ENCODE results near the gene NME4. TPM values are rescaled to one million over a fixed set of nuclear protein-coding genes. Genes with fewer than 3 reads are reported as not detected.

NME4 gene
- polyA plus RNA-seq, 3 donors: 26.7 to 31.4 (median 26.9) TPM

DNA sequence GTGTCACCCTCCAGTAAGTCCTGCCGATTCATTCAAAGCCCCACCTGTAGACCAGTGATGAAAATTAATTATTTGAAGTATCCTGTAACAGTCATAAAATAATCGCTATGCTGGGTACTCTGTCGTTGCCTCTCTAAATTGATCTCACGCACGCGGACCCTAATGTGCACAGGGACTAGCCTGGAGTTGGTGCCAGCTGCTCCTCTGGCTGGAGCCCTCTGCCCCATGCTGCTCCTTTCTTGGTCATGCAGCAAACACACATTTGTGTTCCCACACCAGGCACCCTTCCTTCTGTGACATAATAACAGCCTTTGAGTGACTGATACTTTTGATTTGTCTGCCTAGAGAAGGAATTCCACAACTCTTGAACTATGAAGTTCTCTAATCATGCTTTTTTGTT, 44.4 kb downstream of the NME4 start:
- no peaks in the 10 kb centered on the region for H3K36me3 ChIP-seq (replicated peaks in 1 of 2; ENCODE audit: control insufficient read depth in 1 of 2, insufficient read depth in 2 of 2, low read length in 2 of 2)
- H3K4me1 ChIP-seq (ENCODE audit: control insufficient read depth in 1 of 2, insufficient read depth in 2 of 2, low read length in 2 of 2): no peaks in the 10 kb centered on the region
- no peak overlapping the region for H3K4me3 Mint-ChIP-seq
- H4K20me1 ChIP-seq (ENCODE audit: insufficient read depth, low read length): no peaks in the 10 kb centered on the region
- TF ChIP-seq, protein P1, sequence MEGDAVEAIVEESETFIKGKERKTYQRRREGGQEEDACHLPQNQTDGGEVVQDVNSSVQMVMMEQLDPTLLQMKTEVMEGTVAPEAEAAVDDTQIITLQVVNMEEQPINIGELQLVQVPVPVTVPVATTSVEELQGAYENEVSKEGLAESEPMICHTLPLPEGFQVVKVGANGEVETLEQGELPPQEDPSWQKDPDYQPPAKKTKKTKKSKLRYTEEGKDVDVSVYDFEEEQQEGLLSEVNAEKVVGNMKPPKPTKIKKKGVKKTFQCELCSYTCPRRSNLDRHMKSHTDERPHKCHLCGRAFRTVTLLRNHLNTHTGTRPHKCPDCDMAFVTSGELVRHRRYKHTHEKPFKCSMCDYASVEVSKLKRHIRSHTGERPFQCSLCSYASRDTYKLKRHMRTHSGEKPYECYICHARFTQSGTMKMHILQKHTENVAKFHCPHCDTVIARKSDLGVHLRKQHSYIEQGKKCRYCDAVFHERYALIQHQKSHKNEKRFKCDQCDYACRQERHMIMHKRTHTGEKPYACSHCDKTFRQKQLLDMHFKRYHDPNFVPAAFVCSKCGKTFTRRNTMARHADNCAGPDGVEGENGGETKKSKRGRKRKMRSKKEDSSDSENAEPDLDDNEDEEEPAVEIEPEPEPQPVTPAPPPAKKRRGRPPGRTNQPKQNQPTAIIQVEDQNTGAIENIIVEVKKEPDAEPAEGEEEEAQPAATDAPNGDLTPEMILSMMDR (IDR thresholded peaks at IDR 0.05): no peak
- no peaks in the 10 kb centered on the region for H3K9me3 ChIP-seq (replicated peaks in 1 of 2; ENCODE audit: control insufficient read depth in 1 of 2, insufficient read depth in 1 of 2, low read length in 2 of 2)
- no peaks in the 10 kb centered on the region for H3K79me2 ChIP-seq (ENCODE audit: insufficient read depth, low read length)
- H3K4me2 ChIP-seq (replicated peaks; ENCODE audit: extremely low read depth, low read length, poor library complexity, severe bottlenecking): no peak overlapping the region
- DNase-seq: no peak
- no peaks in the 10 kb centered on the region for H3K36me3 Mint-ChIP-seq
- no peak overlapping the region for H3K27ac Mint-ChIP-seq
- no peaks in the 10 kb centered on the region for H3K27me3 ChIP-seq (ENCODE audit: control insufficient read depth in 2 of 2, insufficient read depth in 2 of 2, low read length in 2 of 2)
- H3K27me3 Mint-ChIP-seq (ENCODE audit: low read depth in 3 of 3): peaks cover 0 to 4% (median 0%) of the 10 kb centered on the region in 3 donors
- no peaks in the 10 kb centered on the region for H3K9me3 Mint-ChIP-seq
- no peak overlapping the region for H3K4me3 ChIP-seq (replicated peaks in 1 of 3; ENCODE audit: low read depth in 2 of 3, low read length in 3 of 3)
- no peak overlapping the region for H3K9ac ChIP-seq (ENCODE audit: insufficient read depth, low read length, poor library complexity, severe bottlenecking)
- H3K4me1 Mint-ChIP-seq: no peaks in the 10 kb centered on the region
- 96% methylated on average over 5 of the region's 6 CpGs for WGBS (ENCODE audit: insufficient coverage)
- no peak overlapping the region for H3K27ac ChIP-seq (ENCODE audit: low read depth in 1 of 2, low read length in 2 of 2)
- no peak overlapping the region for H2AFZ ChIP-seq (ENCODE audit: insufficient read depth, low read depth, low read length, poor library complexity, severe bottlenecking)
- intact Hi-C loops (cut with micrococcal nuclease): no loop called here

DNA sequence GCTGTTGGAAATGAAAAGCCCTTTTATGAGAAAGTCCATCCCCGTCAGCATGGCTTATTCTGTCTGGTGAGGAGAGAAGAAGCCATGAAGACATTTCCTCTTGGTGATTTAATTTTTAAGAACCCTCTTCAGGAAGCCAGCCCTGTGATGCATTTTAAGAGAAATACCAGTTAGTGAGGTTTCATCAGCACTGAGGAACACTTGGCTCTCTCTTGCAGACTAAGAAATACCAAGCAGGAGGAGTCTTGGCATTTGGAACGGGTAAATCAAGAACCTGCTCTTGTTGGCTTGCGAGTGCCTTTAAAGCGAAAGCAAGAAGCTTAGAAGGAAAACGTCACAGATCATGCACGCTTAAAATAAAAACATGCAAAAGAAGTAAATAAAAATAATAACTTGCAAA, 46.0 kb downstream of the NME4 start:
- Histone ChIP-seq H3K27ac (ENCODE audit: low read depth in 1 of 2, low read length in 2 of 2) (no peak overlapping the region), H3K4me3 (replicated peaks in 1 of 3; ENCODE audit: low read depth in 2 of 3, low read length in 3 of 3) (no peak overlapping the region), H3K79me2 (ENCODE audit: insufficient read depth, low read length) (no peaks in the 10 kb centered on the region), H3K9me3 (replicated peaks in 1 of 2; ENCODE audit: control insufficient read depth in 1 of 2, insufficient read depth in 1 of 2, low read length in 2 of 2) (no peaks in the 10 kb centered on the region), H3K27me3 (ENCODE audit: control insufficient read depth in 2 of 2, insufficient read depth in 2 of 2, low read length in 2 of 2) (no peaks in the 10 kb centered on the region), H3K4me1 (ENCODE audit: control insufficient read depth in 1 of 2, insufficient read depth in 2 of 2, low read length in 2 of 2) (no peaks in the 10 kb centered on the region), H3K36me3 (replicated peaks in 1 of 2; ENCODE audit: control insufficient read depth in 1 of 2, insufficient read depth in 2 of 2, low read length in 2 of 2) (no peaks in the 10 kb centered on the region), H2AFZ (ENCODE audit: insufficient read depth, low read depth, low read length, poor library complexity, severe bottlenecking) (no peak overlapping the region), H3K9ac (ENCODE audit: insufficient read depth, low read length, poor library complexity, severe bottlenecking) (no peak overlapping the region), H4K20me1 (ENCODE audit: insufficient read depth, low read length) (no peaks in the 10 kb centered on the region), H3K4me2 (replicated peaks; ENCODE audit: extremely low read depth, low read length, poor library complexity, severe bottlenecking) (no peak overlapping the region)
- Mint-ChIP-seq H3K27me3 (ENCODE audit: low read depth in 3 of 3) (peaks cover 0 to 4% (median 0%) of the 10 kb centered on the region in 3 donors), H3K36me3 (no peaks in the 10 kb centered on the region), H3K4me1 (no peaks in the 10 kb centered on the region), H3K4me3 (no peak overlapping the region), H3K27ac (peak overlapping the region in 1 of 7 donors; percentile 50), H3K9me3 (no peaks in the 10 kb centered on the region)
- TF ChIP-seq, protein P1 (IDR thresholded peaks at IDR 0.05): no peak
- intact Hi-C loops (cut with micrococcal nuclease): no loop called here
- no peak for DNase-seq
- WGBS (ENCODE audit: insufficient coverage): 100% methylated on average over 3 of the region's 6 CpGs

Data from CD14-positive monocyte (primary cell).